Neural crest cell (in vitro differentiated cells): ENCODE results near the gene HOXA6. TPM values are rescaled to one million over a fixed set of nuclear protein-coding genes. Genes with fewer than 3 reads are reported as not detected.

ENCODE experiments used
- DNase-seq: peaks from one replicate; pipeline ENCODE4 v3.0.0; 2021; ENCODE audit warnings: low read depth, mixed read lengths, low spot score
- H3K27ac Mint-ChIP-seq: one replicate; pipeline ENCODE4 v1.8.0; 2021; ENCODE audit warnings: mild to moderate bottlenecking, mixed read lengths; ENCODE audit not compliant: unreplicated experiment
- H3K27me3 Mint-ChIP-seq: 2 replicates; pipeline ENCODE4 v1.8.0; 2021; ENCODE audit warnings: low read depth, mild to moderate bottlenecking, mixed read lengths
- H3K36me3 Mint-ChIP-seq: 2 replicates; pipeline ENCODE4 v1.8.0; 2021; ENCODE audit warnings: low read depth, mild to moderate bottlenecking, mixed read lengths
- H3K4me1 Mint-ChIP-seq: 2 replicates; pipeline ENCODE4 v1.8.0; 2021; ENCODE audit warnings: mixed read lengths
- H3K4me3 Mint-ChIP-seq: one replicate; pipeline ENCODE4 v1.8.0; 2021; ENCODE audit warnings: mild to moderate bottlenecking, mixed read lengths
- H3K9me3 Mint-ChIP-seq: 2 replicates; pipeline ENCODE4 v1.8.0; 2021; ENCODE audit warnings: mixed read lengths
- total RNA-seq: library from RNA; stranded (reverse); gene quantifications from 2 replicates; pipeline ENCODE4 v1.2.1, GENCODE V29; 2021
- TF ChIP-seq, protein P1 (sequence below): fragments of 200-600 bp; sonication (generic); conservative IDR thresholded peaks from 2 replicates; pipeline ENCODE4 v1.5.0; 2021; ENCODE audit warnings: antibody characterized with exemption, mild to moderate bottlenecking

HOXA6 gene
- total RNA-seq, 1 donor from 2014 or later, result 1.6 TPM

DNA sequence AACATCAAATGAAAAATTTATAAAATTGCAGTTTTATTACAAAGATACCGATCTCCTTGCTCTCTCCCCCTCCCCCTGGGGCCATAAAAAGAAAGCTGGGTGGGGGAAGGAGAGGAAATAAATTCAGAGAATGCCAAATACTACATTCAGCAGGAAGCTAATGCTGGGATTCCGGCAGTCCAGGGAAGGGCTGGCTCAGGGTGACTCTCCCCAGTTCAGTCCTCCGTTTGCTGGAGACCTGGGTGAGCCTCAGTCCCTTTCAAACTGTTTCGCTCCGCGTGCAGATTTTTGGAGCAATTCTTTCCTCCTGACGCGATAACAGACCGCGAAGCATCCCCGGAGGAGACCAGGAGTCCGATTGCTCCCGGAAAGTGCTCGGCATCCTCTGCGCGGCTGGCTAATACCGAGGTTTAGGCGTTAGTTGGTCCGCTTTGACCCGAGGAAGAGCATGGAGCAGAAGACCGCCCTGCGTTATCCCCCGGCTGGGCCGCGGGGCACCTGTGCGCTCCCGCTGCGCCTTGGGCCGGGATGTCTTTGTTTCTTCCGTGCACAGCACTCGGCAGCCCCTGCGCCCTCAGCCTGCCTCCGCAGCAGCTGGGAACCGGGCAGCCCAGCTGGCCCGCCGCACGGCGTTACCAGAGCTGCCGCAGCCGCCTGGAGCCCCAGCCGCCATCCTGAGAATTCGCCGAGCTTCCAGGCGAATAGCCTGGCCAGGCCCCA is 41.2 kb downstream of the HOXA6 start:
- peak overlapping the region; percentile 99 for H3K4me3 Mint-ChIP-seq
- peaks cover 80% of the 10 kb centered on the region for H3K4me1 Mint-ChIP-seq
- H3K9me3 Mint-ChIP-seq, result no peaks in the 10 kb centered on the region
- TF ChIP-seq, protein P1, sequence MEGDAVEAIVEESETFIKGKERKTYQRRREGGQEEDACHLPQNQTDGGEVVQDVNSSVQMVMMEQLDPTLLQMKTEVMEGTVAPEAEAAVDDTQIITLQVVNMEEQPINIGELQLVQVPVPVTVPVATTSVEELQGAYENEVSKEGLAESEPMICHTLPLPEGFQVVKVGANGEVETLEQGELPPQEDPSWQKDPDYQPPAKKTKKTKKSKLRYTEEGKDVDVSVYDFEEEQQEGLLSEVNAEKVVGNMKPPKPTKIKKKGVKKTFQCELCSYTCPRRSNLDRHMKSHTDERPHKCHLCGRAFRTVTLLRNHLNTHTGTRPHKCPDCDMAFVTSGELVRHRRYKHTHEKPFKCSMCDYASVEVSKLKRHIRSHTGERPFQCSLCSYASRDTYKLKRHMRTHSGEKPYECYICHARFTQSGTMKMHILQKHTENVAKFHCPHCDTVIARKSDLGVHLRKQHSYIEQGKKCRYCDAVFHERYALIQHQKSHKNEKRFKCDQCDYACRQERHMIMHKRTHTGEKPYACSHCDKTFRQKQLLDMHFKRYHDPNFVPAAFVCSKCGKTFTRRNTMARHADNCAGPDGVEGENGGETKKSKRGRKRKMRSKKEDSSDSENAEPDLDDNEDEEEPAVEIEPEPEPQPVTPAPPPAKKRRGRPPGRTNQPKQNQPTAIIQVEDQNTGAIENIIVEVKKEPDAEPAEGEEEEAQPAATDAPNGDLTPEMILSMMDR, result no peak
- H3K27ac Mint-ChIP-seq, result peak overlapping the region; percentile 97
- no peak for DNase-seq
- H3K36me3 Mint-ChIP-seq, result peaks cover 17% of the 10 kb centered on the region
- H3K27me3 Mint-ChIP-seq, result peaks cover 96% of the 10 kb centered on the region

DNA sequence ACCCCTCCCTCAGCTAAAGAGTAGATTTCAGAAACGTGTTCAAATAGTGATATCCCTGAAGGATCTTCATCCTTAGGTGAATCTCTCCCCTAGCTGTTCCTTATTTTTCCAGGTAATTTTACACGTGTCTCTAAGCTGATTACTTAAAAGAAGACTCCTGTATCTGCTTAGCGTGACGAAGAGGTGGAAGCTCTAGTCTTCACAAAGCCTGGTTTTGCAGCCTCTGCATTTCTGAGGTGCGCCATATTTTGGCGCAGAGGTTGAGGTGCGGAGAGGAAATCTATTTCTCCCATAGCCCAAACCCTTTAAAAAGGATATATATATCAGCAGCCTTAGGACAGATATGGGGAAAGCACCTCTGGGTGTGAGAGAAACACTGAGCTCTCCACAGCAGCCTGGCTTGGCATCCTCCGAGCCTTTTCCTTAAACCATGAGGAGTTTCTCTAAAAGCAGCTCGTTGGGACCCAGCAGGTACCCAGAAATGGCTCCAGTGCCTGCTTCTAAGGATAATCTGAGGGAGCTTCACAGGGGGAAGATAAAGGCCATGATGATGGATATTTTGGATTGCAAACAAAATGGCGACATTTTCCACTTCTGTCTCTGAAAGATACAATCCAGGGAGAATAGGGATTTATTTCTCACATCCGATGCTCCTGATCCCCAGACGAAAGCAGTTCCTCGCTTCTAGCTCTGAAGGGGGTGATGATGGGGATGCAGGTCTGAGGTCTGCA is 42.1 kb downstream of the HOXA6 start:
- Mint-ChIP-seq H3K27me3 (peaks cover 96% of the 10 kb centered on the region), H3K9me3 (no peaks in the 10 kb centered on the region), H3K27ac (peak overlapping the region; percentile 97), H3K4me1 (peaks cover 81% of the 10 kb centered on the region), H3K36me3 (peaks cover 22% of the 10 kb centered on the region), H3K4me3 (peak overlapping the region; percentile 99)
- no peak for DNase-seq
- TF ChIP-seq, protein P1, result no peak

DNA sequence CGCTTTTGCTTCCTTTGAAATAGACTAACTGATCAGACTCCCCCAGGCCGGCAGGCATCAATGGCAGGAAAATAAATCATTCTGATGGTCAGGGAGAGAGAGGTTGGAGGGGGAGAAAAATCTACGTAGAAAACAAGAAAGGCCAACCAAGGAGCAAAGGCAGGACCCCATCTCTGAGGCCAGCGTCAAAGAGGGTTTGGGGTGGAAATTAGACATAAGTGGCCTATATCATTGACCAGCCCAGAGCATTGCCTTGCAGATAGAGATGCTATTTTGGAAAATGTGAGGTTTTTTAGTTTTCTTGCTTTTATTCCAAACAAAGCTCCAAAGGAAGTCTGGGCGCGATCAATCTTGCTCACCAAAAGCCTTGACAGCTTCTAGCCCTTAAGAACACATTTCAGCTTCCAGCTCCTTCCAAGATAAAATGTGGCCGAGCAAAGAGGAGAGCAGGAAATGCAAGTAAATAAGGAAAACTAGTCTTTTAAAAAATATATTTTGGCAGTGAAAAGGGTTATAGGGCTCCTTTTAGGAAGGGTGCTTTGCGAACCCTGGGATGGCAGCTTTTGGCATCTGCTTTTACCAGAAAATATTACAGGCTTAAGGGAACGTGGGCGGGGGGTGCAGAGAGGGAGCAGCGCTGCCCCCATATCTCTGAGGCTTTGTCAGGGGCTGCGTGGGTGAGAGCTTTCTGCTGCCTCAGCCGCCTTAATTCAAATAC is 43.1 kb downstream of the HOXA6 start:
- H3K4me1 Mint-ChIP-seq, result peaks cover 84% of the 10 kb centered on the region
- no peak for DNase-seq
- H3K9me3 Mint-ChIP-seq, result no peaks in the 10 kb centered on the region
- peaks cover 25% of the 10 kb centered on the region for H3K36me3 Mint-ChIP-seq
- peaks cover 96% of the 10 kb centered on the region for H3K27me3 Mint-ChIP-seq
- H3K27ac Mint-ChIP-seq, result peak overlapping the region; percentile 97
- H3K4me3 Mint-ChIP-seq, result peak overlapping the region; percentile 99
- TF ChIP-seq, protein P1, result no peak

DNA sequence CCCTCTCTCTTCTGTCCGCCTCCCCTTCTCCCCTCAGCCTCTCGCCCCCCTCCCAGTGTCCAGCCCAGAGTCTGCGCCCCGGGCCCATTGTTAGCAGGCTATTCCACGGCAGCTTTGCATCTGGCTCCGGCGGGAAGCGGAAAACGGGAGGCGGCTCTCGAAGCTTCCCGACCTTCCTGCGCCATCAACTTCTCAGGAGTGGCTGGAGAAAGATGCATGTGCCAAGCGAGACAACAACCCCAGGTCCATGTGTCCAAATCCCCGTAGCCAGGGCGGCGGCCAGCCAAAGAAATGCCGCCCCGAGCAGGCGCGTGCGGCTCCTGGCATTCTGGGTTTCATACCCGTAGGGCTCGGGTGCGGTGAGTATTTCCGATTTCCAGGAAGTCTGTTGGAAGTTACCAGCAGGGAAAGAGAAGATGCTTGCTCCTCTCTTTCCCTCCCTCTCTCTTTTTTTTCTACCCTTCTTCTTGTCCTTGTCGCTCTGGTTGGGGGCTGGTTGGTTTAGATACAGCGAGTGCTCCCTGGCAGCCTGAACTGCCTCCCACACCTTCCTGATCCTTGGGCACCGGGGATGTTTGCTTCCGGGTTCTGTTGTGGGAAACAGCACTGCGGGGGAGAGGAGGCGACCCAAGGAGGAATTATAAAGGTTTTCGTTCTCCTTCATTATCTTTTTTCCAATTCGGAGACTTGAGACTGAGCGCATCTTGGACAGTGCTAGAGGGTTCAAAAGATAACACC is 43.9 kb downstream of the HOXA6 start:
- H3K4me1 Mint-ChIP-seq, result peaks cover 86% of the 10 kb centered on the region
- DNase-seq, result no peak
- TF ChIP-seq, protein P1, result no peak
- H3K27me3 Mint-ChIP-seq, result peaks cover 96% of the 10 kb centered on the region
- H3K27ac Mint-ChIP-seq, result peak overlapping the region; percentile 97
- H3K36me3 Mint-ChIP-seq, result peaks cover 28% of the 10 kb centered on the region
- no peaks in the 10 kb centered on the region for H3K9me3 Mint-ChIP-seq
- peak overlapping the region; percentile 99 for H3K4me3 Mint-ChIP-seq
